Astrocyte (in vitro differentiated cells and primary cell): ENCODE data around the gene SH3TC2.

Source experiments
- CTCF ChIP-seq: IDR thresholded peaks from 2 replicates; pipeline ENCODE4 v1.5.1; 2011; ENCODE audit warnings: low read depth, mild to moderate bottlenecking, inconsistent platforms, low read length, moderate library complexity; ENCODE audit not compliant: insufficient read depth
- EZH2 ChIP-seq: IDR thresholded peaks from 2 replicates; pipeline ENCODE4 v1.6.1; 2012; ENCODE audit warnings: mild to moderate bottlenecking, low read length, inconsistent platforms; ENCODE audit not compliant: insufficient read depth

GRCh38 chr5:148972396-148972795 lies 90.5 kb downstream of the SH3TC2 start:
- TF ChIP-seq CTCF (no peak), EZH2 (no peak)
